CD4-positive, alpha-beta memory T cell (primary cell): ENCODE data around the gene RABEP2. TPM values are rescaled to one million over a fixed set of nuclear protein-coding genes. Genes with fewer than 3 reads are reported as not detected.
A peak's percentile ranks its signal among the peaks of the same experiment; 100 is the strongest.
"Not testable (repeated sequence)": the region's sequence is repeated elsewhere in the genome, so short reads cannot be mapped to it uniquely, and the experiment has no call there.

Source experiments
- CTCF ChIA-PET: fragments of 350-600 bp; sonication (Branson Sonifier 250); formaldehyde crosslinking; loops from one replicate; lab custom pipeline; 2021; ENCODE audit warnings: inconsistent platforms; ENCODE audit not compliant: partially characterized antibody; lab: Charles Lee
- POLR2A ChIA-PET: fragments of 350-600 bp; sonication (Branson Sonifier 250); formaldehyde crosslinking; loops from one replicate; lab custom pipeline; 2021; ENCODE audit not compliant: partially characterized antibody; lab: Charles Lee
- DNase-seq, 5 donors: peaks; one replicate each; pipeline versions ENCODE4 v3.0.0 to v3.0.0-alpha.2; 2020 to 2022; ENCODE audit warnings: mixed read lengths in 1 of 5
- H3K27ac ChIP-seq: one replicate; pipeline ENCODE4 v1.7.0; 2013; ENCODE audit warnings: low read depth, low read length
- H3K27me3 ChIP-seq: 2 replicates; pipeline ENCODE4 v1.7.0; 2013; ENCODE audit warnings: mild to moderate bottlenecking, low read length, moderate library complexity; ENCODE audit not compliant: insufficient read depth
- H3K36me3 ChIP-seq: 2 replicates; pipeline ENCODE4 v1.7.0; 2013; ENCODE audit warnings: mild to moderate bottlenecking, low read length, moderate library complexity; ENCODE audit not compliant: insufficient read depth
- H3K4me1 ChIP-seq: 2 replicates; pipeline ENCODE4 v1.7.0; 2013; ENCODE audit warnings: mild to moderate bottlenecking, low read length, moderate library complexity; ENCODE audit not compliant: insufficient read depth
- H3K4me3 ChIP-seq, 2 donors: one replicate each; pipeline ENCODE4 v1.7.0; 2013; ENCODE audit warnings: low read length in 2 of 2, mild to moderate bottlenecking in 1 of 2
- H3K9me3 ChIP-seq, 2 donors: one replicate each; pipeline ENCODE4 v1.7.0; 2013; ENCODE audit warnings: low read length in 2 of 2, control low read depth in 1 of 2; ENCODE audit not compliant: control insufficient read depth in 1 of 2
- H3K27ac Mint-ChIP-seq, 7 donors: one replicate each; pipeline ENCODE4 v1.8.0; 2020 to 2021; ENCODE audit warnings: mixed read lengths in 7 of 7, mild to moderate bottlenecking in 6 of 7, inconsistent platforms in 3 of 7, moderate library complexity in 3 of 7
- H3K27me3 Mint-ChIP-seq, 2 donors: one replicate each; pipeline ENCODE4 v1.8.0; 2020 to 2021; ENCODE audit warnings: mixed read lengths in 2 of 2
- H3K36me3 Mint-ChIP-seq, 2 donors: one replicate each; pipeline ENCODE4 v1.8.0; 2020 to 2021; ENCODE audit warnings: mixed read lengths in 2 of 2, inconsistent platforms in 1 of 2, mild to moderate bottlenecking in 1 of 2
- H3K4me1 Mint-ChIP-seq, 4 donors: one replicate each; pipeline ENCODE4 v1.8.0; 2020 to 2021; ENCODE audit warnings: mixed read lengths in 4 of 4, mild to moderate bottlenecking in 1 of 4
- H3K4me3 Mint-ChIP-seq, 8 donors: one replicate each; pipeline ENCODE4 v1.8.0; 2020 to 2021; ENCODE audit warnings: mixed read lengths in 8 of 8, mild to moderate bottlenecking in 7 of 8, moderate library complexity in 6 of 8, inconsistent platforms in 3 of 8
- H3K9me3 Mint-ChIP-seq, 8 donors: one replicate each; pipeline ENCODE4 v1.8.0; 2020 to 2021; ENCODE audit warnings: mixed read lengths in 8 of 8, mild to moderate bottlenecking in 5 of 8, inconsistent platforms in 3 of 8, moderate library complexity in 1 of 8
- intact Hi-C: fragments of 100-400 bp; cut with micrococcal nuclease; formaldehyde crosslinking; loops from one replicate; pipeline ENCODE4 v1.15.1; 2023
- polyA plus RNA-seq, 2 donors: library from polyadenylated mRNA; unstranded; fragments of 300-500 nt; fragmentation: Illumina TruSeq; gene quantifications; one replicate each; pipeline ENCODE4 v1.2.3, GENCODE V29; 2021
- total RNA-seq, 2 experiments: library from RNA; stranded (reverse); gene quantifications; one replicate each; pipeline ENCODE4 v1.2.3, GENCODE V29; 2021

RABEP2 gene
- total and polyA plus RNA-seq, 4 experiments from 2014 or later, result 3.1 to 29.0 (median 15.4) TPM

GRCh38 chr16:28881565-28881964 lies 43.5 kb downstream of the RABEP2 start:
- Mint-ChIP-seq H3K27ac (peak overlapping the region in 1 of 7 donors; percentile 25), H3K4me3 (peak overlapping the region in 1 of 8 donors; percentile 57), H3K4me1 (peaks cover 3 to 18% (median 11%) of the 10 kb centered on the region in 4 donors)
- H3K27ac ChIP-seq, POLR2A ChIA-PET, H3K9me3 Mint-ChIP-seq, DNase-seq, CTCF ChIA-PET, H3K9me3 ChIP-seq, H3K4me3 ChIP-seq, H3K36me3 ChIP-seq, H3K36me3 Mint-ChIP-seq, H3K27me3 Mint-ChIP-seq, H3K27me3 ChIP-seq: not testable (repeated sequence)
- intact Hi-C loops, result loop anchor here (2.0 kb wide), 1 partner anchor 43 kb away; the partner anchor contains the start of gene RABEP2
- H3K4me1 ChIP-seq, result peaks cover 13% of the 10 kb centered on the region

GRCh38 chr16:28880955-28881354 lies 44.1 kb downstream of the RABEP2 start:
- Histone ChIP-seq H3K27ac (no peak overlapping the region), H3K4me1 (peaks cover 13% of the 10 kb centered on the region), H3K36me3 (no peaks in the 10 kb centered on the region), H3K4me3 (no peak overlapping the region), H3K9me3 (no peaks in the 10 kb centered on the region), H3K27me3 (no peaks in the 10 kb centered on the region)
- H3K4me1 Mint-ChIP-seq, result peaks cover 3 to 18% (median 11%) of the 10 kb centered on the region in 4 donors
- no peaks in the 10 kb centered on the region for H3K36me3 Mint-ChIP-seq
- peaks cover 0 to 7% of the 10 kb centered on the region in 2 donors for H3K27me3 Mint-ChIP-seq
- H3K9me3 Mint-ChIP-seq, result peaks cover 0 to 1% (median 0%) of the 10 kb centered on the region in 8 donors
- peak overlapping the region; percentile 56 to 90 (median 80) for H3K4me3 Mint-ChIP-seq
- CTCF ChIA-PET, result interaction anchor here (0.6 to 3.0 kb wide), 3 partner anchors 11 to 64 kb away, joined by 3 to 14 read pairs (median 5); no protein-coding TSS in a partner anchor
- POLR2A ChIA-PET, result interaction anchor here (1.0 to 2.7 kb wide), 2 partner anchors 17 to 44 kb away, joined by 3 to 34 read pairs; partner anchors contain the start of genes RABEP2 and SH2B1
- H3K27ac Mint-ChIP-seq, result peak overlapping the region in 3 of 7 donors; percentile 9 to 89 (median 54)
- intact Hi-C loops, result loop anchor here (2.0 kb wide), 1 partner anchor 44 kb away; the partner anchor contains the start of gene RABEP2
- DNase-seq, result no peak

GRCh38 chr16:28880589-28880915 lies 44.5 kb downstream of the RABEP2 start:
- no peaks in the 10 kb centered on the region for H3K36me3 Mint-ChIP-seq
- peak overlapping the region in 2 of 7 donors; percentile 66 to 89 for H3K27ac Mint-ChIP-seq
- CTCF ChIA-PET, result interaction anchor here (0.6 to 3.0 kb wide), 4 partner anchors 10 to 64 kb away, joined by 3 to 14 read pairs (median 4); no protein-coding TSS in a partner anchor
- Histone ChIP-seq H3K27ac (no peak overlapping the region), H3K36me3 (no peaks in the 10 kb centered on the region), H3K4me1 (peaks cover 13% of the 10 kb centered on the region), H3K9me3 (no peaks in the 10 kb centered on the region), H3K27me3 (no peaks in the 10 kb centered on the region), H3K4me3 (peak overlapping the region in 1 of 2 donors; percentile 82)
- DNase-seq, result no peak
- H3K27me3 Mint-ChIP-seq, result peaks cover 0 to 7% of the 10 kb centered on the region in 2 donors
- intact Hi-C loops, result loop anchor here (2.0 kb wide), 1 partner anchor 44 kb away; the partner anchor contains the start of gene RABEP2
- POLR2A ChIA-PET, result interaction anchor here (1.0 to 2.7 kb wide), 2 partner anchors 17 to 45 kb away, joined by 3 to 34 read pairs; partner anchors contain the start of genes RABEP2 and SH2B1
- peaks cover 3 to 18% (median 11%) of the 10 kb centered on the region in 4 donors for H3K4me1 Mint-ChIP-seq
- peaks cover 0 to 1% (median 0%) of the 10 kb centered on the region in 8 donors for H3K9me3 Mint-ChIP-seq
- H3K4me3 Mint-ChIP-seq, result peak overlapping the region; percentile 56 to 90 (median 85)

- H3K4me3 ChIP-seq, result peak overlapping the region; percentile 49 to 82
- POLR2A ChIA-PET, result interaction anchor here (0.6 to 2.7 kb wide), 7 partner anchors 16 to 65 kb away, joined by 3 to 34 read pairs (median 5); partner anchors contain the start of genes ATXN2L, RABEP2, SH2B1 and TUFM
- no peaks in the 10 kb centered on the region for H3K27me3 ChIP-seq
- Mint-ChIP-seq H3K27me3 (peaks cover 0 to 7% of the 10 kb centered on the region in 2 donors), H3K27ac (peak overlapping the region in 2 of 7 donors; percentile 66 to 74), H3K9me3 (peaks cover 0 to 1% (median 0%) of the 10 kb centered on the region in 8 donors), H3K4me3 (peak overlapping the region; percentile 88 to 93 (median 90)), H3K4me1 (peaks cover 3 to 18% (median 11%) of the 10 kb centered on the region in 4 donors), H3K36me3 (no peaks in the 10 kb centered on the region)
- no peaks in the 10 kb centered on the region for H3K9me3 ChIP-seq
- peak; percentile 79 to 92 (median 82) for DNase-seq
- peak overlapping the region; percentile 53 for H3K27ac ChIP-seq
- H3K4me1 ChIP-seq, result peaks cover 13% of the 10 kb centered on the region
- H3K36me3 ChIP-seq, result no peaks in the 10 kb centered on the region
- intact Hi-C loops, result loop anchor here (1.0 to 2.0 kb wide), 3 partner anchors 15 to 45 kb away; partner anchors contain the start of genes RABEP2 and TUFM
- CTCF ChIA-PET, result interaction anchor here (0.6 to 3.0 kb wide), 5 partner anchors 10 to 65 kb away, joined by 3 to 14 read pairs (median 4); no protein-coding TSS in a partner anchor
Observed at GRCh38 chr16:28879841-28880588, 45.0 kb downstream of the RABEP2 start.

- peaks cover 0 to 1% (median 0%) of the 10 kb centered on the region in 8 donors for H3K9me3 Mint-ChIP-seq
- peaks cover 3 to 18% (median 11%) of the 10 kb centered on the region in 4 donors for H3K4me1 Mint-ChIP-seq
- H3K27me3 Mint-ChIP-seq, result peaks cover 0 to 7% of the 10 kb centered on the region in 2 donors
- Histone ChIP-seq H3K4me1 (peaks cover 13% of the 10 kb centered on the region), H3K36me3 (no peaks in the 10 kb centered on the region), H3K27me3 (no peaks in the 10 kb centered on the region), H3K9me3 (no peaks in the 10 kb centered on the region), H3K4me3 (peak overlapping the region; percentile 49 to 82), H3K27ac (peak overlapping the region; percentile 53)
- peak overlapping the region in 6 of 7 donors; percentile 41 to 90 (median 65) for H3K27ac Mint-ChIP-seq
- POLR2A ChIA-PET, result interaction anchor here (0.6 to 2.7 kb wide), 7 partner anchors 15 to 71 kb away, joined by 3 to 34 read pairs (median 5); partner anchors contain the start of genes ATXN2L, NFATC2IP, RABEP2 and SH2B1
- H3K36me3 Mint-ChIP-seq, result no peaks in the 10 kb centered on the region
- CTCF ChIA-PET, result interaction anchor here (1.1 to 3.0 kb wide), 3 partner anchors 9 to 66 kb away, joined by 3 to 14 read pairs (median 4); no protein-coding TSS in a partner anchor
- peak in 1 of 5 donors; percentile 9 for DNase-seq
- peak overlapping the region; percentile 88 to 93 (median 90) for H3K4me3 Mint-ChIP-seq
- intact Hi-C loops, result loop anchor here (1.0 to 2.0 kb wide), 2 partner anchors 15 to 33 kb away; partner anchors contain the start of gene TUFM
Observed at GRCh38 chr16:28879261-28879840, 45.7 kb downstream of the RABEP2 start.

- intact Hi-C loops, result loop anchor here (2.0 kb wide), 1 partner anchor 14 kb away; no protein-coding TSS in a partner anchor
- no peak for DNase-seq
- H3K27me3 ChIP-seq, result no peaks in the 10 kb centered on the region
- peaks cover 0 to 1% (median 0%) of the 10 kb centered on the region in 8 donors for H3K9me3 Mint-ChIP-seq
- H3K36me3 Mint-ChIP-seq, result peaks cover 0 to 6% of the 10 kb centered on the region in 2 donors
- H3K27ac ChIP-seq, result peak within 1 kb of the TSS; percentile 53
- no peaks in the 10 kb centered on the region for H3K36me3 ChIP-seq
- H3K4me3 Mint-ChIP-seq, result peak within 1 kb of the TSS; percentile 88 to 93 (median 90)
- peak within 1 kb of the TSS; percentile 49 to 82 for H3K4me3 ChIP-seq
- H3K4me1 Mint-ChIP-seq, result peaks cover 3 to 18% (median 11%) of the 10 kb centered on the region in 4 donors
- H3K4me1 ChIP-seq, result peaks cover 13% of the 10 kb centered on the region
- H3K27me3 Mint-ChIP-seq, result peaks cover 0 to 4% of the 10 kb centered on the region in 2 donors
- H3K27ac Mint-ChIP-seq, result peak within 1 kb of the TSS in 5 of 7 donors; percentile 41 to 90 (median 66)
- ChIA-PET CTCF (interaction anchor here (1.3 to 3.0 kb wide), 2 partner anchors 8 to 67 kb away, joined by 4 to 14 read pairs; no protein-coding TSS in a partner anchor), POLR2A (interaction anchor here (1.3 to 2.7 kb wide), 4 partner anchors 14 to 72 kb away, joined by 3 to 34 read pairs (median 6); partner anchors contain the start of genes ATXN2L, NFATC2IP, RABEP2 and SH2B1)
- H3K9me3 ChIP-seq, result no peaks in the 10 kb centered on the region
Observed at GRCh38 chr16:28878083-28878926, 46.7 kb downstream of the RABEP2 start, which contains the start of gene ATP2A1. Gene ATP2A1 (plus strand): TSS chr16:28878488. CDS start chr16:28878672, 184 bp downstream.
